ENCODE measurements around the gene TENM4. TPM values are rescaled to one million over a fixed set of nuclear protein-coding genes. Genes with fewer than 3 reads are reported as not detected.

TENM4 gene
- polyA plus RNA-seq, 3 donors = 0.31 to 1.7 TPM; not detected in 1

DNA sequence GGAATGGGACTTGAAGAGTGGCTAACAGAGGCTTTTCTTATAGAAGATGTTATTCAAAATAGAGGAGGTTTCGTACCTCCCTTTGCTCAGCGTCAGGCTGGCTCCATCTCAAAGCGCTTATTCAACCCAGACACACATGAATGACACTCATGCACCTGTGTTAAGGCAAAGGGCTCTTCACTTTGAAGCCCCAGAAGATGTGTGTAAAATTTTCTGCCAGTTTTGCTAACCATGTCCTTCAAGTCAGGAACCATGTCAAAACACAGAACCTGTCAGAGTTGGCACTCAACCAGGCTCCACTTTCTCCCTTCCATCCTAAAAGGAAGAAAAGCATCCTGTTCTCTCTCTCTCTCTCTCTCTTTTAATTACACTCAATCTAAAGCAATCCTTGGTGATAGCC, 513.3 kb downstream of the TENM4 start:
- Histone ChIP-seq H3K4me2 (replicated peaks; ENCODE audit: extremely low read depth, low read length, poor library complexity, severe bottlenecking) (no peak overlapping the region), H3K4me3 (replicated peaks in 1 of 3; ENCODE audit: low read depth in 2 of 3, low read length in 3 of 3) (no peak overlapping the region), H3K36me3 (replicated peaks in 1 of 2; ENCODE audit: control insufficient read depth in 1 of 2, insufficient read depth in 2 of 2, low read length in 2 of 2) (no peaks in the 10 kb centered on the region), H3K79me2 (ENCODE audit: insufficient read depth, low read length) (no peaks in the 10 kb centered on the region), H3K4me1 (ENCODE audit: control insufficient read depth in 1 of 2, insufficient read depth in 2 of 2, low read length in 2 of 2) (peaks cover 9 to 10% of the 10 kb centered on the region in 2 donors), H3K9me3 (replicated peaks in 1 of 2; ENCODE audit: control insufficient read depth in 1 of 2, insufficient read depth in 1 of 2, low read length in 2 of 2) (no peaks in the 10 kb centered on the region), H3K9ac (ENCODE audit: insufficient read depth, low read length, poor library complexity, severe bottlenecking) (no peak overlapping the region), H3K27me3 (ENCODE audit: control insufficient read depth in 2 of 2, insufficient read depth in 2 of 2, low read length in 2 of 2) (peaks cover 35 to 50% of the 10 kb centered on the region in 2 donors), H4K20me1 (ENCODE audit: insufficient read depth, low read length) (no peaks in the 10 kb centered on the region), H2AFZ (ENCODE audit: insufficient read depth, low read depth, low read length, poor library complexity, severe bottlenecking) (no peak overlapping the region), H3K27ac (ENCODE audit: low read depth in 1 of 2, low read length in 2 of 2) (no peak overlapping the region)
- intact Hi-C loops (cut with micrococcal nuclease) = no loop called here
- 100% methylated on average over 2 of the region's 3 CpGs for WGBS (ENCODE audit: insufficient coverage)
- H3K4me3 Mint-ChIP-seq = peak overlapping the region in 1 of 2 donors; percentile 75
- H3K4me1 Mint-ChIP-seq = peaks cover 7% of the 10 kb centered on the region
- H3K27ac Mint-ChIP-seq = no peak overlapping the region
- no peaks in the 10 kb centered on the region for H3K9me3 Mint-ChIP-seq
- H3K36me3 Mint-ChIP-seq = no peaks in the 10 kb centered on the region
- peaks cover 29 to 48% (median 32%) of the 10 kb centered on the region in 3 donors for H3K27me3 Mint-ChIP-seq (ENCODE audit: low read depth in 3 of 3)
- TF ChIP-seq, protein P1, sequence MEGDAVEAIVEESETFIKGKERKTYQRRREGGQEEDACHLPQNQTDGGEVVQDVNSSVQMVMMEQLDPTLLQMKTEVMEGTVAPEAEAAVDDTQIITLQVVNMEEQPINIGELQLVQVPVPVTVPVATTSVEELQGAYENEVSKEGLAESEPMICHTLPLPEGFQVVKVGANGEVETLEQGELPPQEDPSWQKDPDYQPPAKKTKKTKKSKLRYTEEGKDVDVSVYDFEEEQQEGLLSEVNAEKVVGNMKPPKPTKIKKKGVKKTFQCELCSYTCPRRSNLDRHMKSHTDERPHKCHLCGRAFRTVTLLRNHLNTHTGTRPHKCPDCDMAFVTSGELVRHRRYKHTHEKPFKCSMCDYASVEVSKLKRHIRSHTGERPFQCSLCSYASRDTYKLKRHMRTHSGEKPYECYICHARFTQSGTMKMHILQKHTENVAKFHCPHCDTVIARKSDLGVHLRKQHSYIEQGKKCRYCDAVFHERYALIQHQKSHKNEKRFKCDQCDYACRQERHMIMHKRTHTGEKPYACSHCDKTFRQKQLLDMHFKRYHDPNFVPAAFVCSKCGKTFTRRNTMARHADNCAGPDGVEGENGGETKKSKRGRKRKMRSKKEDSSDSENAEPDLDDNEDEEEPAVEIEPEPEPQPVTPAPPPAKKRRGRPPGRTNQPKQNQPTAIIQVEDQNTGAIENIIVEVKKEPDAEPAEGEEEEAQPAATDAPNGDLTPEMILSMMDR (IDR thresholded peaks at IDR 0.05) = no peak
- no peak for DNase-seq

DNA sequence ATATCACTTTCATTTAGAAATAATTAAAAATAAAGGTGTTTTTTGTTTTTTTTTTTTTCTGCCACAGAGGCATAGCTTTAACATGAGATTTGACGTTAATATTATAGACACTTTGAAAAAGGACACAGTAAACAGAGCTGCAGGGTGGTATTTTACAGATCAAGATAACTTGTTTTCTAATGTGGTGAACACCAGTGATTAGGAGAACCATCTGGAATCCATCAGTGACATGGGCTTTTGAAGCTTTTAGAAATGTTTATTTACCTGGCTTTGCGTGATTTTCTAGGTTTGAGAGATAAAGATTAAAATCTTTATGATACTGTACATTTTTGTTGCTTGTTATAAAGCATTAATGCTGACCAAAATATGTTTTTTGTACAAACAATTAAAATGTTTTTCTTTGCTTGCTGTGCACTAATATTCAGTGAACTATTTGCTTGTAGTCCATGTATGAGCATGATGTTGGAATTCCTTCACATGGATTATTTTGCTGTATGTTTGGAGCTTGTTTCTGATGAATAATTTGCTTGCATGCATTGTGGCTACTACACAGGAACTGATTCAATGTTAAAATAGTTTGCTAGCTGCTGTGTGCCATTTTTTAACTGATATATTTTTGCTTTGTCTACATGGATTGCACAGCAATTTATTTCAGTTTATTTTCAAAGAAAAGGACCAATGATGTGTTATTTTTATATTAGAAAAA, 514.0 kb downstream of the TENM4 start:
- Mint-ChIP-seq H3K9me3 (no peaks in the 10 kb centered on the region), H3K4me1 (peaks cover 5% of the 10 kb centered on the region), H3K4me3 (no peak overlapping the region), H3K36me3 (no peaks in the 10 kb centered on the region), H3K27ac (no peak overlapping the region), H3K27me3 (ENCODE audit: low read depth in 3 of 3) (peaks cover 29 to 48% (median 34%) of the 10 kb centered on the region in 3 donors)
- DNase-seq = no peak
- no peak overlapping the region for H2AFZ ChIP-seq (ENCODE audit: insufficient read depth, low read depth, low read length, poor library complexity, severe bottlenecking)
- TF ChIP-seq, protein P1 (IDR thresholded peaks at IDR 0.05) = no peak
- intact Hi-C loops (cut with micrococcal nuclease) = no loop called here
- peaks cover 37 to 52% of the 10 kb centered on the region in 2 donors for H3K27me3 ChIP-seq (ENCODE audit: control insufficient read depth in 2 of 2, insufficient read depth in 2 of 2, low read length in 2 of 2)
- H3K36me3 ChIP-seq (replicated peaks in 1 of 2; ENCODE audit: control insufficient read depth in 1 of 2, insufficient read depth in 2 of 2, low read length in 2 of 2) = no peaks in the 10 kb centered on the region
- no peak overlapping the region for H3K9ac ChIP-seq (ENCODE audit: insufficient read depth, low read length, poor library complexity, severe bottlenecking)
- H3K27ac ChIP-seq (ENCODE audit: low read depth in 1 of 2, low read length in 2 of 2) = no peak overlapping the region
- H3K4me1 ChIP-seq (ENCODE audit: control insufficient read depth in 1 of 2, insufficient read depth in 2 of 2, low read length in 2 of 2) = peaks cover 9 to 10% of the 10 kb centered on the region in 2 donors
- H3K4me2 ChIP-seq (replicated peaks; ENCODE audit: extremely low read depth, low read length, poor library complexity, severe bottlenecking) = no peak overlapping the region
- no peaks in the 10 kb centered on the region for H3K79me2 ChIP-seq (ENCODE audit: insufficient read depth, low read length)
- H4K20me1 ChIP-seq (ENCODE audit: insufficient read depth, low read length) = no peaks in the 10 kb centered on the region
- H3K4me3 ChIP-seq (replicated peaks in 1 of 3; ENCODE audit: low read depth in 2 of 3, low read length in 3 of 3) = no peak overlapping the region
- no CpG with 5 or more reads among the region's 2 CpGs for WGBS (ENCODE audit: insufficient coverage)
- H3K9me3 ChIP-seq (replicated peaks in 1 of 2; ENCODE audit: control insufficient read depth in 1 of 2, insufficient read depth in 1 of 2, low read length in 2 of 2) = no peaks in the 10 kb centered on the region

Data from CD14-positive monocyte (primary cell).